DMS153 treated with DMSO at 0.1 percent for 48 hours (cell line): ENCODE measurements around the gene ALDH3A1.

Source experiments
- DNase-seq: peaks from one replicate; lab custom pipeline; 2025; ENCODE audit not compliant: unreplicated experiment; lab: John Stamatoyannopoulos, UW

ALDH3A1 gene

GRCh38 chr17:19705771-19706770 is 42.0 kb downstream of the ALDH3A1 start:
- DNase-seq = no peak

- DNase-seq = no peak
Measured at GRCh38 chr17:19705201-19705600, 42.9 kb downstream of the ALDH3A1 start.

GRCh38 chr17:19703828-19704613 is 44.1 kb downstream of the ALDH3A1 start:
- no peak for DNase-seq

- DNase-seq = no peak
Measured at GRCh38 chr17:19703106-19703827, 44.8 kb downstream of the ALDH3A1 start.

GRCh38 chr17:19702217-19702641 is 45.9 kb downstream of the ALDH3A1 start:
- no peak for DNase-seq
